B cell (primary cell): ENCODE measurements around the gene PDCD6IP. TPM values are rescaled to one million over a fixed set of nuclear protein-coding genes. Genes with fewer than 3 reads are reported as not detected.

Source experiments
- ATAC-seq: fragments of 200-7000 bp; cut with Tn5 transposase; one replicate; pipeline ENCODE4 v1.10.0; 2021; ENCODE audit warnings: low read depth, mild to moderate bottlenecking, moderate number of reproducible peaks, moderate library complexity
- CTCF ChIA-PET: fragments of 350-600 bp; sonication (Branson Sonifier 250); formaldehyde crosslinking; loops from one replicate; lab custom pipeline; 2021; ENCODE audit warnings: antibody characterized with exemption, inconsistent platforms; lab: Charles Lee
- POLR2A ChIA-PET: fragments of 350-600 bp; sonication (Branson Sonifier 250); formaldehyde crosslinking; loops from one replicate; lab custom pipeline; 2021; ENCODE audit warnings: antibody characterized with exemption; lab: Charles Lee
- DNase-seq: peaks from one replicate; pipeline ENCODE4 v3.0.0; 2013
- H2AFZ ChIP-seq: 2 replicates; pipeline ENCODE4 v1.6.1; 2012; ENCODE audit warnings: mild to moderate bottlenecking, low read depth, low read length; ENCODE audit not compliant: insufficient read depth, poor library complexity, severe bottlenecking
- H3K27ac ChIP-seq, 2 donors: 1 replicate in 1 of 2; 2 replicates in 1 of 2; pipeline ENCODE4 v1.5.1; 2012 to 2013; ENCODE audit warnings: low read length in 2 of 2, mild to moderate bottlenecking in 2 of 2, moderate library complexity in 1 of 2
- H3K27me3 ChIP-seq, 4 experiments: fragments of 200-600 bp in 1 of 4; sonication (generic) in 1 of 4; replicated peaks in 1 of 4; 1 replicate in 2 of 4; 2 replicates in 2 of 4; pipeline versions ENCODE4 v1.6.1 to v1.7.0; 2013 to 2016; ENCODE audit warnings: low read length in 3 of 4, mild to moderate bottlenecking in 2 of 4, mixed read lengths in 1 of 4, moderate library complexity in 1 of 4; ENCODE audit not compliant: insufficient read depth in 4 of 4, control insufficient read depth in 3 of 4; ENCODE audit errors: control extremely low read depth in 1 of 4
- H3K36me3 ChIP-seq, 2 experiments: replicated peaks in 1 of 2; 1 replicate in 1 of 2; 2 replicates in 1 of 2; pipeline versions ENCODE4 v1.6.1 to v1.7.1; 2013; ENCODE audit warnings: low read length in 1 of 2; ENCODE audit not compliant: insufficient read depth in 2 of 2, control insufficient read depth in 1 of 2; ENCODE audit errors: control extremely low read depth in 1 of 2, extremely low read depth in 1 of 2
- H3K4me1 ChIP-seq, 2 donors: fragments of 200-600 bp in 1 of 2; sonication (generic) in 1 of 2; 1 replicate in 1 of 2; 2 replicates in 1 of 2; pipeline versions ENCODE4 v1.5.1 to v1.6.1; 2013 to 2017; ENCODE audit warnings: low read length in 2 of 2; ENCODE audit not compliant: control insufficient read depth in 2 of 2, insufficient read depth in 2 of 2
- H3K4me2 ChIP-seq: replicated peaks from 2 replicates; pipeline ENCODE3; 2012; ENCODE audit warnings: mild to moderate bottlenecking, low read depth, low read length; ENCODE audit not compliant: poor library complexity, severe bottlenecking
- H3K4me3 ChIP-seq, 5 experiments: fragments of 200-600 bp in 1 of 5; sonication (generic) in 1 of 5; 1 replicate in 3 of 5; 2 replicates in 2 of 5; pipeline versions ENCODE4 v1.5.1 to v1.7.0; 2011 to 2016; ENCODE audit warnings: low read length in 4 of 5, mild to moderate bottlenecking in 4 of 5, low read depth in 2 of 5, control low read depth in 1 of 5, moderate library complexity in 1 of 5; ENCODE audit not compliant: insufficient read depth in 1 of 5; ENCODE audit errors: control extremely low read depth in 1 of 5, extremely low read depth in 1 of 5
- H3K79me2 ChIP-seq: fragments of 200-600 bp; sonication (generic); one replicate; pipeline ENCODE4 v1.6.0; 2016; ENCODE audit warnings: low read length; ENCODE audit not compliant: control insufficient read depth, insufficient read depth
- H3K9ac ChIP-seq: fragments of 200-600 bp; sonication (generic); 2 replicates; pipeline ENCODE4 v1.6.1; 2017; ENCODE audit warnings: mild to moderate bottlenecking, low read length, moderate library complexity
- H3K9me3 ChIP-seq, 3 donors: one replicate each; pipeline versions ENCODE4 v1.6.1 to v1.7.1; 2013; ENCODE audit warnings: low read length in 2 of 3; ENCODE audit not compliant: control insufficient read depth in 2 of 3, insufficient read depth in 1 of 3; ENCODE audit errors: control extremely low read depth in 1 of 3
- H4K20me1 ChIP-seq: 2 replicates; pipeline ENCODE4 v1.6.0; 2012; ENCODE audit warnings: mild to moderate bottlenecking, low read length; ENCODE audit not compliant: insufficient read depth, control insufficient read depth, poor library complexity, severe bottlenecking
- H3K27ac Mint-ChIP-seq: one replicate; pipeline ENCODE4 v1.8.0; 2021; ENCODE audit warnings: mixed read lengths
- H3K27me3 Mint-ChIP-seq: one replicate; pipeline ENCODE4 v1.8.0; 2021; ENCODE audit warnings: mixed read lengths
- H3K4me1 Mint-ChIP-seq: one replicate; pipeline ENCODE4 v1.8.0; 2021; ENCODE audit warnings: mixed read lengths
- H3K4me3 Mint-ChIP-seq: one replicate; pipeline ENCODE4 v1.8.0; 2021; ENCODE audit warnings: mixed read lengths
- H3K9me3 Mint-ChIP-seq: one replicate; pipeline ENCODE4 v1.8.0; 2022; ENCODE audit warnings: mixed read lengths; ENCODE audit not compliant: insufficient read depth
- CTCF ChIP-seq: fragments of 200-600 bp; IDR thresholded peaks from one replicate; pipeline ENCODE4 v1.8.0; 2022; ENCODE audit warnings: antibody characterized with exemption, mild to moderate bottlenecking
- EZH2 ChIP-seq: IDR thresholded peaks from 2 replicates; pipeline ENCODE4 v1.6.1; 2012; ENCODE audit warnings: borderline replicate concordance, low read depth, mild to moderate bottlenecking, moderate library complexity, low read length; ENCODE audit not compliant: insufficient read depth, poor library complexity, severe bottlenecking
- WGBS: methylation state at CpG from one replicate; pipeline ENCODE4 v1.1.5; 2013; ENCODE audit warnings: missing lambda C conversion rate; ENCODE audit not compliant: insufficient coverage; 5-methylcytosine and 5-hydroxymethylcytosine counted together
- intact Hi-C: fragments of 100-400 bp; cut with micrococcal nuclease; formaldehyde crosslinking; loops from one replicate; pipeline ENCODE4 v1.10.0; 2022
- polyA plus RNA-seq: library from polyadenylated mRNA; depleted of rRNA; stranded (reverse); fragments of >200 nt; gene quantifications from 2 replicates; pipeline ENCODE4 v1.2.3, GENCODE V29; 2012
- total RNA-seq, 2 donors: library from RNA; stranded (reverse); fragments of 120-200 nt in 1 of 2; gene quantifications; 1 replicate in 1 of 2; 2 replicates in 1 of 2; pipeline versions ENCODE4 v1.2.3 to v1.2.4, GENCODE V29; 2013 to 2022

Gene PDCD6IP
- total and polyA plus RNA-seq, 2 donors (not counting 1 experiment from before 2014, with no cell fraction given): 103 to 276 TPM

GRCh38 chr3:33807191-33807590 lies 8.8 kb downstream of the PDCD6IP start:
- peaks cover 78% of the 10 kb centered on the region for H4K20me1 ChIP-seq
- WGBS: 90% methylated on average over 2 of the region's 2 CpGs
- no peak overlapping the region for H3K27ac ChIP-seq
- Mint-ChIP-seq H3K4me1 (peaks cover 68% of the 10 kb centered on the region), H3K27me3 (no peaks in the 10 kb centered on the region), H3K4me3 (no peak overlapping the region), H3K9me3 (no peaks in the 10 kb centered on the region), H3K27ac (no peak overlapping the region)
- no peak overlapping the region for H2AFZ ChIP-seq
- no peaks in the 10 kb centered on the region for H3K9me3 ChIP-seq
- H3K4me3 ChIP-seq: no peak overlapping the region
- peaks cover 15 to 22% of the 10 kb centered on the region in 2 donors for H3K4me1 ChIP-seq
- intact Hi-C loops: no loop called here
- peaks cover 8 to 15% of the 10 kb centered on the region in 2 experiments for H3K36me3 ChIP-seq
- no peaks in the 10 kb centered on the region for H3K27me3 ChIP-seq
- ATAC-seq: no peak
- H3K9ac ChIP-seq: no peak overlapping the region
- DNase-seq: no peak
- H3K79me2 ChIP-seq: peaks cover 95% of the 10 kb centered on the region
- no peak for TF ChIP-seq EZH2
- no peak for TF ChIP-seq CTCF
- H3K4me2 ChIP-seq: no peak overlapping the region
- ChIA-PET POLR2A (no interaction called here), CTCF (interaction anchor here (0.6 to 1.6 kb wide), 2 partner anchors 14 to 20 kb away, joined by 4 to 5 read pairs; no protein-coding TSS in a partner anchor)

- intact Hi-C loops: no loop called here
- H3K36me3 ChIP-seq: peaks cover 5 to 19% of the 10 kb centered on the region in 2 experiments
- TF ChIP-seq CTCF (no peak), EZH2 (no peak)
- H3K27me3 ChIP-seq: no peaks in the 10 kb centered on the region
- H3K27ac ChIP-seq: no peak overlapping the region
- peaks cover 12 to 19% of the 10 kb centered on the region in 2 donors for H3K4me1 ChIP-seq
- no peak overlapping the region for H3K9ac ChIP-seq
- ATAC-seq (no peak), DNase-seq (no peak)
- Mint-ChIP-seq H3K4me1 (peaks cover 59% of the 10 kb centered on the region), H3K4me3 (no peak overlapping the region), H3K27me3 (no peaks in the 10 kb centered on the region), H3K27ac (no peak overlapping the region), H3K9me3 (no peaks in the 10 kb centered on the region)
- H3K9me3 ChIP-seq: no peaks in the 10 kb centered on the region
- ChIA-PET POLR2A (no interaction called here), CTCF (no interaction called here)
- H3K4me3 ChIP-seq: no peak overlapping the region
- 100% methylated on average over 2 of the region's 5 CpGs for WGBS
- no peak overlapping the region for H3K4me2 ChIP-seq
- peaks cover 86% of the 10 kb centered on the region for H4K20me1 ChIP-seq
- H3K79me2 ChIP-seq: peaks cover 86% of the 10 kb centered on the region
- no peak overlapping the region for H2AFZ ChIP-seq
Measured at GRCh38 chr3:33808559-33808958, 10.1 kb downstream of the PDCD6IP start.
